Left lung (tissue), 10 donors: ENCODE data around the gene PIK3C3. TPM values are rescaled to one million over a fixed set of nuclear protein-coding genes. Genes with fewer than 3 reads are reported as not detected.

Experiments
- ATAC-seq: fragments of 200-7000 bp; cut with Tn5 transposase; one replicate; pipeline ENCODE4 v1.9.1; 2020; ENCODE audit warnings: moderate library complexity
- DNase-seq, 4 donors: peaks; one replicate each; pipeline ENCODE4 v3.0.0-alpha.2; 2013 to 2020
- H3K27ac ChIP-seq, 2 donors: fragments of 200-600 bp; sonication (generic) in 1 of 2; one replicate each; pipeline versions ENCODE4 v1.5.0 to v1.8.0; 2020 to 2021
- H3K27me3 ChIP-seq, 2 donors: fragments of 200-600 bp; sonication (generic) in 1 of 2; one replicate each; pipeline versions ENCODE4 v1.5.0 to v1.8.0; 2020 to 2021
- H3K36me3 ChIP-seq, 2 donors: fragments of 200-600 bp; sonication (generic) in 1 of 2; one replicate each; pipeline versions ENCODE4 v1.5.0 to v1.8.0; 2020 to 2021
- H3K4me1 ChIP-seq, 2 donors: fragments of 200-600 bp; one replicate each; pipeline ENCODE4 v1.8.0; 2021
- H3K4me3 ChIP-seq, 2 donors: fragments of 200-600 bp; sonication (generic) in 1 of 2; one replicate each; pipeline versions ENCODE4 v1.5.0 to v1.8.0; 2020 to 2021; ENCODE audit warnings: mild to moderate bottlenecking in 1 of 2
- H3K9me3 ChIP-seq, 2 donors: fragments of 200-600 bp; sonication (generic) in 1 of 2; one replicate each; pipeline versions ENCODE4 v1.5.0 to v1.8.0; 2020 to 2021
- CTCF ChIP-seq, 2 donors: fragments of 200-600 bp; sonication (generic) in 1 of 2; IDR thresholded peaks; one replicate each; pipeline versions ENCODE4 v1.5.0 to v1.8.0; 2021; ENCODE audit warnings: antibody characterized with exemption in 2 of 2
- intact Hi-C, 2 donors: fragments of 100-400 bp; cut with DNase I; formaldehyde crosslinking; loops; one replicate each; pipeline versions ENCODE4 v1.11.2 to v1.14.2; 2022
- polyA plus RNA-seq, 6 donors: library from polyadenylated mRNA; unstranded; fragments of 120-200 nt; gene quantifications; one replicate each; pipeline ENCODE4 v1.2.1, GENCODE V29; 2013; ENCODE audit not compliant: insufficient read length in 6 of 6
- total RNA-seq, 2 donors: library from RNA; stranded (reverse); fragmentation: NEBNext Ultra II Directional; extraction: Animal tissue kit (Norgen Biotek cat#: 25700); gene quantifications; one replicate each; pipeline ENCODE4 v1.2.1, GENCODE V29; 2021
- donor health status: DM: no; HTN: yes; CAD: no.
- donor health status: DM: no; HTN: no; CAD: no.

Gene PIK3C3
- total and polyA plus RNA-seq, 8 donors, result 40.3 to 75.2 (median 55.2) TPM

GRCh38 chr18:42033137-42033810 lies 78.2 kb downstream of the PIK3C3 start:
- no peak for ATAC-seq
- TF ChIP-seq CTCF (IDR thresholded peaks at IDR 0.05), result no peak
- H3K27me3 ChIP-seq, result no peaks in the 10 kb centered on the region
- intact Hi-C loops, result no loop called here
- DNase-seq, result no peak
- H3K9me3 ChIP-seq, result no peaks in the 10 kb centered on the region
- peaks cover 0 to 87% of the 10 kb centered on the region in 2 donors for H3K36me3 ChIP-seq
- no peaks in the 10 kb centered on the region for H3K4me1 ChIP-seq
- H3K4me3 ChIP-seq, result no peak overlapping the region
- H3K27ac ChIP-seq, result no peak overlapping the region

GRCh38 chr18:42038936-42039335 lies 83.9 kb downstream of the PIK3C3 start:
- no peak for TF ChIP-seq CTCF (IDR thresholded peaks at IDR 0.05)
- H3K4me3 ChIP-seq, result no peak overlapping the region
- no peaks in the 10 kb centered on the region for H3K9me3 ChIP-seq
- no peaks in the 10 kb centered on the region for H3K4me1 ChIP-seq
- H3K27me3 ChIP-seq, result no peaks in the 10 kb centered on the region
- ATAC-seq (no peak), DNase-seq (no peak)
- no peak overlapping the region for H3K27ac ChIP-seq
- peaks cover 0 to 79% of the 10 kb centered on the region in 2 donors for H3K36me3 ChIP-seq
- intact Hi-C loops, result no loop called here

- ATAC-seq (no peak), DNase-seq (no peak)
- peaks cover 0 to 79% of the 10 kb centered on the region in 2 donors for H3K36me3 ChIP-seq
- H3K27me3 ChIP-seq, result no peaks in the 10 kb centered on the region
- no peaks in the 10 kb centered on the region for H3K4me1 ChIP-seq
- no peak overlapping the region for H3K27ac ChIP-seq
- no peaks in the 10 kb centered on the region for H3K9me3 ChIP-seq
- TF ChIP-seq CTCF (IDR thresholded peaks at IDR 0.05), result no peak
- intact Hi-C loops, result no loop called here
- H3K4me3 ChIP-seq, result no peak overlapping the region
These were observed 84.4 kb downstream of the PIK3C3 start for GRCh38 chr18:42039396-42039795.

- H3K36me3 ChIP-seq, result peaks cover 0 to 62% of the 10 kb centered on the region in 2 donors
- no peak for DNase-seq
- no peaks in the 10 kb centered on the region for H3K4me1 ChIP-seq
- no peaks in the 10 kb centered on the region for H3K9me3 ChIP-seq
- no peaks in the 10 kb centered on the region for H3K27me3 ChIP-seq
- H3K27ac ChIP-seq, result no peak overlapping the region
- no peak for TF ChIP-seq CTCF (IDR thresholded peaks at IDR 0.05)
- no peak for ATAC-seq
- intact Hi-C loops, result no loop called here
- no peak overlapping the region for H3K4me3 ChIP-seq
These were observed 86.8 kb downstream of the PIK3C3 start for GRCh38 chr18:42041793-42042192.

GRCh38 chr18:42045346-42045745 lies 90.3 kb downstream of the PIK3C3 start:
- H3K27ac ChIP-seq, result no peak overlapping the region
- no peak for TF ChIP-seq CTCF (IDR thresholded peaks at IDR 0.05)
- DNase-seq, result no peak

More at GRCh38 chr18:42045346-42045745, 90.3 kb downstream of the PIK3C3 start:
- Histone ChIP-seq H3K36me3 (peaks cover 0 to 41% of the 10 kb centered on the region in 2 donors), H3K9me3 (no peaks in the 10 kb centered on the region), H3K4me3 (no peak overlapping the region), H3K27me3 (no peaks in the 10 kb centered on the region), H3K4me1 (peaks cover 0 to 9% of the 10 kb centered on the region in 2 donors)
- intact Hi-C loops, result no loop called here
- no peak for ATAC-seq
